SU-DHL-6 (cell line): Measurements from ENCODE around the gene MGME1.

Experiments
- H2AFZ ChIP-seq: fragments of 200-600 bp; sonication (generic); 2 replicates; pipeline ENCODE4 v1.6.1; 2014; ENCODE audit warnings: low read depth, mild to moderate bottlenecking, moderate library complexity, mixed read lengths, antibody characterized with exemption, low read length; ENCODE audit not compliant: severe bottlenecking
- H3F3A ChIP-seq: fragments of 200-600 bp; shearing (Covaris generic); 2 replicates; pipeline ENCODE4 v1.6.0; 2016; ENCODE audit warnings: antibody characterized with exemption, mild to moderate bottlenecking; ENCODE audit not compliant: insufficient read depth
- H3K27ac ChIP-seq: fragments of 200-600 bp; sonication (generic); 2 replicates; pipeline ENCODE4 v1.5.1; 2016; ENCODE audit warnings: low read depth, mild to moderate bottlenecking, low read length, moderate library complexity, mixed read lengths
- H3K27me3 ChIP-seq: fragments of 200-600 bp; sonication (generic), shearing (Covaris generic); 2 replicates; pipeline ENCODE4 v1.6.0; 2014; ENCODE audit warnings: mild to moderate bottlenecking, low read length
- H3K36me3 ChIP-seq: fragments of 200-600 bp; sonication (generic); 2 replicates; pipeline ENCODE4 v1.6.1; 2014; ENCODE audit warnings: mild to moderate bottlenecking, low read length, mixed read lengths
- H3K4me2 ChIP-seq: fragments of 300-600, 200-600 bp; shearing (Covaris generic), sonication (generic); 2 replicates; pipeline ENCODE4 v1.6.0; 2014; ENCODE audit warnings: low read length, low read depth, mild to moderate bottlenecking; ENCODE audit not compliant: poor library complexity, severe bottlenecking
- H3K4me3 ChIP-seq: fragments of 200-600 bp; sonication (generic); 2 replicates; pipeline ENCODE4 v1.5.1; 2014; ENCODE audit warnings: antibody characterized with exemption, low read length, mild to moderate bottlenecking, mixed read lengths; ENCODE audit not compliant: insufficient read depth, poor library complexity, severe bottlenecking
- H3K79me2 ChIP-seq: fragments of 200-600 bp; sonication (generic); 2 replicates; pipeline ENCODE4 v1.6.1; 2014; ENCODE audit warnings: mild to moderate bottlenecking, low read length, moderate library complexity; ENCODE audit not compliant: insufficient read depth
- H3K9ac ChIP-seq: fragments of 200-600 bp; sonication (generic); 2 replicates; pipeline ENCODE4 v1.7.0; 2014; ENCODE audit warnings: mild to moderate bottlenecking, low read length
- H3K9me2 ChIP-seq: fragments of 200-600 bp; sonication (generic); replicated peaks from 2 replicates; pipeline ENCODE4 v1.6.1; 2014; ENCODE audit warnings: low read length; ENCODE audit not compliant: insufficient read depth
- H3K9me3 ChIP-seq: fragments of 200-600 bp; sonication (generic); 2 replicates; pipeline ENCODE4 v1.6.1; 2014; ENCODE audit warnings: low read length, mixed read lengths; ENCODE audit not compliant: insufficient read depth
- H4K20me1 ChIP-seq: fragments of 200-600 bp; sonication (generic); 2 replicates; pipeline ENCODE4 v1.6.1; 2014; ENCODE audit warnings: low read depth, mild to moderate bottlenecking, antibody characterized with exemption, low read length, moderate library complexity, mixed read lengths
- CTCF ChIP-seq: fragments of 200-600 bp; sonication (generic); IDR thresholded peaks from one replicate; pipeline ENCODE4 v1.5.1; 2017; ENCODE audit warnings: antibody characterized with exemption, mild to moderate bottlenecking, low read length, moderate library complexity; ENCODE audit not compliant: insufficient read depth, poor library complexity, severe bottlenecking
- EZH2phosphoT487 ChIP-seq: fragments of 200-600 bp; sonication (generic), shearing (Covaris generic); conservative IDR thresholded peaks from 2 replicates; pipeline ENCODE4 v1.6.1; 2018; ENCODE audit warnings: mild to moderate bottlenecking, antibody characterized with exemption, low read length, moderate library complexity, mixed read lengths

The MGME1 gene

GRCh38 chr20:17993546-17993945 lies 24.7 kb downstream of the MGME1 start:
- Histone ChIP-seq H4K20me1 (no peaks in the 10 kb centered on the region), H3K79me2 (no peaks in the 10 kb centered on the region; the same call in 1 of the 2 replicates), H3K9ac (no peak overlapping the region), H3K27me3 (no peaks in the 10 kb centered on the region), H3F3A (peaks cover 10% of the 10 kb centered on the region; the same call in 1 of the 2 replicates), H3K4me3 (no peak overlapping the region), H3K9me3 (no peaks in the 10 kb centered on the region), H2AFZ (no peak overlapping the region), H3K36me3 (peaks cover 12% of the 10 kb centered on the region), H3K9me2 (no peaks in the 10 kb centered on the region), H3K4me2 (no peak overlapping the region), H3K27ac (no peak overlapping the region)
- no peak for TF ChIP-seq CTCF
- no peak for TF ChIP-seq EZH2phosphoT487

GRCh38 chr20:17995967-17996819 lies 27.4 kb downstream of the MGME1 start:
- Histone ChIP-seq H3K27me3 (no peaks in the 10 kb centered on the region), H3K79me2 (no peaks in the 10 kb centered on the region), H3K9ac (no peak overlapping the region), H4K20me1 (no peaks in the 10 kb centered on the region), H3K4me2 (no peak overlapping the region), H3K4me3 (no peak overlapping the region), H3K36me3 (no peaks in the 10 kb centered on the region), H3K27ac (no peak overlapping the region), H2AFZ (no peak overlapping the region), H3K9me3 (no peaks in the 10 kb centered on the region), H3F3A (0 out of 2 replicates have a peak, but pooled peaks cover 7% of the 10 kb centered on the region), H3K9me2 (no peaks in the 10 kb centered on the region)
- peak; percentile 92 for TF ChIP-seq CTCF
- TF ChIP-seq EZH2phosphoT487 = no peak

GRCh38 chr20:17998446-17998845 lies 29.6 kb downstream of the MGME1 start:
- Histone ChIP-seq H3K79me2 (no peaks in the 10 kb centered on the region), H3K9me3 (no peaks in the 10 kb centered on the region), H4K20me1 (no peaks in the 10 kb centered on the region), H3K4me3 (no peak overlapping the region), H3K27ac (no peak overlapping the region), H3K9ac (no peak overlapping the region), H2AFZ (no peak overlapping the region), H3K36me3 (no peaks in the 10 kb centered on the region), H3F3A (no peaks in the 10 kb centered on the region), H3K27me3 (no peaks in the 10 kb centered on the region), H3K9me2 (no peaks in the 10 kb centered on the region), H3K4me2 (no peak overlapping the region)
- TF ChIP-seq EZH2phosphoT487 = no peak
- no peak for TF ChIP-seq CTCF
